ENCODE results near the gene TEX11. TPM values are rescaled to one million over a fixed set of nuclear protein-coding genes. Genes with fewer than 3 reads are reported as not detected.

The TEX11 gene
- total and polyA plus RNA-seq, 2 experiments from 2014 or later, result 0.60 to 1.0 TPM

DNA sequence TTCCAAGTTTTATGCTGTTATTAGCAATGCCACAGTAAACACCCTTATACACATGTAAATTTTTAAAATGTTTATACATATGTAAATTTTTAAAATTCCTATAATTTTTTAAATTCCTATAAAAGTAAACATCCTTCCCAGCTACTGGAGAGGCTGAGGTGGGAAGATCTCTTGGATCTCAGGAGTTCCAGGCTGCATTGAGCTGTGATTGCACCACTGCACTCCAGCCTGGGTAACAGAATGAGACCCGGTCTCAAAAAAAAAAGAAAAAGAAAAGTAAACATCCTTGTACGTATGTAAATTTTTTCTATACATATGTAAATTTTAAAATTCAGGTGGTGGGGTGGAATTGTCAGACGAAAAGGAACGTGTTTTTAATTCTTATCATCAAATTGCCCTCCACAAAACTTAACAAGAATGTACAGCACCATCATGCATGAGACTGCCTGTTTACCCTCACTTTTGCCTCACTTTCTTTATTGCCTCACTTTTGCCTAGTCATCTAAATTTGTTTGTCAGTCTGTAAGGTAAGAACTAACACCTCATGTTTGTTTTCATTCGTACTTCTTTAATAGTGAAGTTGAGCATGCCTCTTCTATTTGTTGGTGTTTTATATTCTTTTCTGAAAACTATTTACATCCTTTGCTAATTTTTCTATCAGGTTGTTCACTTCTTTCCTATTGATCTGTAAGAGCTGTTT lies 14.4 kb upstream of the TEX11 start (continued):
- TF ChIP-seq, protein P1, sequence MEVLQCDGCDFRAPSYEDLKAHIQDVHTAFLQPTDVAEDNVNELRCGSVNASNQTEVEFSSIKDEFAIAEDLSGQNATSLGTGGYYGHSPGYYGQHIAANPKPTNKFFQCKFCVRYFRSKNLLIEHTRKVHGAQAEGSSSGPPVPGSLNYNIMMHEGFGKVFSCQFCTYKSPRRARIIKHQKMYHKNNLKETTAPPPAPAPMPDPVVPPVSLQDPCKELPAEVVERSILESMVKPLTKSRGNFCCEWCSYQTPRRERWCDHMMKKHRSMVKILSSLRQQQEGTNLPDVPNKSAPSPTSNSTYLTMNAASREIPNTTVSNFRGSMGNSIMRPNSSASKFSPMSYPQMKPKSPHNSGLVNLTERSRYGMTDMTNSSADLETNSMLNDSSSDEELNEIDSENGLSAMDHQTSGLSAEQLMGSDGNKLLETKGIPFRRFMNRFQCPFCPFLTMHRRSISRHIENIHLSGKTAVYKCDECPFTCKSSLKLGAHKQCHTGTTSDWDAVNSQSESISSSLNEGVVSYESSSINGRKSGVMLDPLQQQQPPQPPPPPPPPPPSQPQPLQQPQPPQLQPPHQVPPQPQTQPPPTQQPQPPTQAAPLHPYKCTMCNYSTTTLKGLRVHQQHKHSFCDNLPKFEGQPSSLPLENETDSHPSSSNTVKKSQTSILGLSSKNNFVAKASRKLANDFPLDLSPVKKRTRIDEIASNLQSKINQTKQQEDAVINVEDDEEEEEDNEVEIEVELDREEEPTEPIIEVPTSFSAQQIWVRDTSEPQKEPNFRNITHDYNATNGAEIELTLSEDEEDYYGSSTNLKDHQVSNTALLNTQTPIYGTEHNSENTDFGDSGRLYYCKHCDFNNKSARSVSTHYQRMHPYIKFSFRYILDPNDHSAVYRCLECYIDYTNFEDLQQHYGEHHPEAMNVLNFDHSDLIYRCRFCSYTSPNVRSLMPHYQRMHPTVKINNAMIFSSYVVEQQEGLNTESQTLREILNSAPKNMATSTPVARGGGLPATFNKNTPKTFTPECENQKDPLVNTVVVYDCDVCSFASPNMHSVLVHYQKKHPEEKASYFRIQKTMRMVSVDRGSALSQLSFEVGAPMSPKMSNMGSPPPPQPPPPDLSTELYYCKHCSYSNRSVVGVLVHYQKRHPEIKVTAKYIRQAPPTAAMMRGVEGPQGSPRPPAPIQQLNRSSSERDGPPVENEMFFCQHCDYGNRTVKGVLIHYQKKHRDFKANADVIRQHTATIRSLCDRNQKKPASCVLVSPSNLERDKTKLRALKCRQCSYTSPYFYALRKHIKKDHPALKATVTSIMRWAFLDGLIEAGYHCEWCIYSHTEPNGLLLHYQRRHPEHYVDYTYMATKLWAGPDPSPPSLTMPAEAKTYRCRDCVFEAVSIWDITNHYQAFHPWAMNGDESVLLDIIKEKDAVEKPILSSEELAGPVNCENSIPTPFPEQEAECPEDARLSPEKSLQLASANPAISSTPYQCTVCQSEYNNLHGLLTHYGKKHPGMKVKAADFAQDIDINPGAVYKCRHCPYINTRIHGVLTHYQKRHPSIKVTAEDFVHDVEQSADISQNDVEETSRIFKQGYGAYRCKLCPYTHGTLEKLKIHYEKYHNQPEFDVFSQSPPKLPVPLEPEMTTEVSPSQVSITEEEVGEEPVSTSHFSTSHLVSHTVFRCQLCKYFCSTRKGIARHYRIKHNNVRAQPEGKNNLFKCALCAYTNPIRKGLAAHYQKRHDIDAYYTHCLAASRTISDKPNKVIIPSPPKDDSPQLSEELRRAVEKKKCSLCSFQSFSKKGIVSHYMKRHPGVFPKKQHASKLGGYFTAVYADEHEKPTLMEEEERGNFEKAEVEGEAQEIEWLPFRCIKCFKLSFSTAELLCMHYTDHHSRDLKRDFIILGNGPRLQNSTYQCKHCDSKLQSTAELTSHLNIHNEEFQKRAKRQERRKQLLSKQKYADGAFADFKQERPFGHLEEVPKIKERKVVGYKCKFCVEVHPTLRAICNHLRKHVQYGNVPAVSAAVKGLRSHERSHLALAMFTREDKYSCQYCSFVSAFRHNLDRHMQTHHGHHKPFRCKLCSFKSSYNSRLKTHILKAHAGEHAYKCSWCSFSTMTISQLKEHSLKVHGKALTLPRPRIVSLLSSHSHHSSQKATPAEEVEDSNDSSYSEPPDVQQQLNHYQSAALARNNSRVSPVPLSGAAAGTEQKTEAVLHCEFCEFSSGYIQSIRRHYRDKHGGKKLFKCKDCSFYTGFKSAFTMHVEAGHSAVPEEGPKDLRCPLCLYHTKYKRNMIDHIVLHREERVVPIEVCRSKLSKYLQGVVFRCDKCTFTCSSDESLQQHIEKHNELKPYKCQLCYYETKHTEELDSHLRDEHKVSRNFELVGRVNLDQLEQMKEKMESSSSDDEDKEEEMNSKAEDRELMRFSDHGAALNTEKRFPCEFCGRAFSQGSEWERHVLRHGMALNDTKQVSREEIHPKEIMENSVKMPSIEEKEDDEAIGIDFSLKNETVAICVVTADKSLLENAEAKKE (CRISPR knock-in tag; IDR thresholded peaks at IDR 0.05), result peak; percentile 19; the same call in 1 of the 2 replicates
- TF ChIP-seq ZNF114 (CRISPR knock-in tag; IDR thresholded peaks at IDR 0.05), result no peak
- no peak for TF ChIP-seq REST (IDR thresholded peaks at IDR 0.05; ENCODE audit: unreplicated experiment)
